ENCODE data around the gene TMPRSS4. TPM values are rescaled to one million over a fixed set of nuclear protein-coding genes. Genes with fewer than 3 reads are reported as not detected.
A peak's percentile ranks its signal among the peaks of the same experiment; 100 is the strongest.

The TMPRSS4 gene
- total RNA-seq, 2 experiments from 2014 or later: not detected

DNA sequence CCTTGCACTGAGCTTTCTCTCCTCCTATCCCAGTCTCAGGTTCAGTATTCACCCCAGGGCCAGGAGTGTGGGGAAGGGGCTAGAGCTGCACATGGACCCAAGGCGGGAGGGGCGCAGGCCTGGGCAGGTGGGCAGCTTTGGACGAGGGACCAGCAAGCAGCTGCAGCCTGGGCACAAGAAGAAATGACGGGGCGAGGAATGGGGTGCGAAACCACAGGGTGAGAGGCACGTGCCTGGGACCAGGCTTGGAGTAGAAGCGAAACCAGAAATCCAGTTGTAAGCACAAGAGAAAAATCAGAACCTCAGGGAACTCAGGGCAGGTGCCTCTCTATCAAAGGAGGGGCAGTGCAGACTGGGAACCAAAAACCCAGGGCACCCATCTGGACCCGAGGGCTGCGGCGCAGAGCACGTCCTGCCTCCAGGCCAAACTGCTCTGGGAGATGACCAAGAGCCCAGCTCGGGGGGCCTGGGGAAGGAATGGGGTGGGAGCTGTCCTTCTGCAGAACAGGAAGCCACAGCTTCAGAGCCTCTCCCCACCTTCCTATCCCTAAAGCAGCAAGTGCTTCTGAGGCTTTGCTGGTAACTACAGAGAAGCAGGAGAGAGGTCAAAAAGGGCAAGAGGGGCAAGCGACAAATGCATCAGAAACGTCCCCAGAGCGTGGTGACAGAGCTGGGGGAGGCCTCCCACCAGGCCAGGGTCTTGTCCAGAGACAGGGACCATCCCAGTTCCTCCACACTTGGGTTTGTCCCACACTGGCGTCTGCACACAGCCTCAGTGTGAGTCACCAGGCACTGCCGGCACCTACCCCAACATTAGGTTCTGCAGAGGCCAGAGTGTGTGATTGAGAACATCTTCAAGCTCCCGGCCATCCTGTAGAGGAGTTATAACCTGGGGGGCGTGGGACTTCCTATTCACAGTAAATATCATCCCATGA is 18.3 kb upstream of the TMPRSS4 start:
- Mint-ChIP-seq H3K9me3 (no peaks in the 10 kb centered on the region), H3K4me3 (no peak overlapping the region), H3K36me3 (ENCODE audit: low read depth) (no peaks in the 10 kb centered on the region), H3K4me1 (ENCODE audit: low read depth) (peaks cover 4% of the 10 kb centered on the region), H3K27me3 (no peaks in the 10 kb centered on the region), H3K27ac (no peak overlapping the region)
- TF ChIP-seq, protein P1, sequence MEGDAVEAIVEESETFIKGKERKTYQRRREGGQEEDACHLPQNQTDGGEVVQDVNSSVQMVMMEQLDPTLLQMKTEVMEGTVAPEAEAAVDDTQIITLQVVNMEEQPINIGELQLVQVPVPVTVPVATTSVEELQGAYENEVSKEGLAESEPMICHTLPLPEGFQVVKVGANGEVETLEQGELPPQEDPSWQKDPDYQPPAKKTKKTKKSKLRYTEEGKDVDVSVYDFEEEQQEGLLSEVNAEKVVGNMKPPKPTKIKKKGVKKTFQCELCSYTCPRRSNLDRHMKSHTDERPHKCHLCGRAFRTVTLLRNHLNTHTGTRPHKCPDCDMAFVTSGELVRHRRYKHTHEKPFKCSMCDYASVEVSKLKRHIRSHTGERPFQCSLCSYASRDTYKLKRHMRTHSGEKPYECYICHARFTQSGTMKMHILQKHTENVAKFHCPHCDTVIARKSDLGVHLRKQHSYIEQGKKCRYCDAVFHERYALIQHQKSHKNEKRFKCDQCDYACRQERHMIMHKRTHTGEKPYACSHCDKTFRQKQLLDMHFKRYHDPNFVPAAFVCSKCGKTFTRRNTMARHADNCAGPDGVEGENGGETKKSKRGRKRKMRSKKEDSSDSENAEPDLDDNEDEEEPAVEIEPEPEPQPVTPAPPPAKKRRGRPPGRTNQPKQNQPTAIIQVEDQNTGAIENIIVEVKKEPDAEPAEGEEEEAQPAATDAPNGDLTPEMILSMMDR (IDR thresholded peaks at IDR 0.05): no peak
- ChIA-PET CTCF (no interaction called here), POLR2A (interaction anchor here (1.8 kb wide), 1 partner anchor 61 kb away, joined by 4 read pairs; no protein-coding TSS in a partner anchor)
- H3K27ac ChIP-seq (ENCODE audit: low read depth in 1 of 2, low read length in 2 of 2): no peak overlapping the region
- no peak for ATAC-seq (ENCODE audit: poor library complexity)
- H3K36me3 ChIP-seq (ENCODE audit: insufficient read depth, low read length): no peaks in the 10 kb centered on the region
- intact Hi-C loops (cut with DNase I, micrococcal nuclease): no loop called here
- DNase-seq: peak in 1 of 14 experiments; percentile 24
- H3K4me1 ChIP-seq (ENCODE audit: insufficient read depth, low read length): peaks cover under 1% of the 10 kb centered on the region
- no peaks in the 10 kb centered on the region for H3K27me3 ChIP-seq (ENCODE audit: control insufficient read depth in 1 of 2, insufficient read depth in 2 of 2, low read length in 2 of 2)
- H3K4me3 ChIP-seq (ENCODE audit: low read length): no peak overlapping the region
- no peaks in the 10 kb centered on the region for H3K9me3 ChIP-seq (ENCODE audit: control insufficient read depth in 1 of 2, insufficient read depth in 1 of 2, low read length in 2 of 2)

- no peak overlapping the region for H3K27ac Mint-ChIP-seq
- POLR2A ChIA-PET: interaction anchor here (1.8 kb wide), 1 partner anchor 62 kb away, joined by 4 read pairs; no protein-coding TSS in a partner anchor
These were observed 17.5 kb upstream of the TMPRSS4 start for GRCh38 chr11:118059246-118059940.

GRCh38 chr11:118060081-118060661 is 16.7 kb upstream of the TMPRSS4 start:
- ATAC-seq (ENCODE audit: poor library complexity) (no peak), DNase-seq (no peak)
- Mint-ChIP-seq H3K9me3 (no peaks in the 10 kb centered on the region), H3K27me3 (no peaks in the 10 kb centered on the region), H3K27ac (no peak overlapping the region), H3K36me3 (ENCODE audit: low read depth) (no peaks in the 10 kb centered on the region), H3K4me1 (ENCODE audit: low read depth) (no peaks in the 10 kb centered on the region), H3K4me3 (no peak overlapping the region)
- POLR2A ChIA-PET: no interaction called here
- TF ChIP-seq, protein P1 (IDR thresholded peaks at IDR 0.05): no peak
- Histone ChIP-seq H3K4me1 (ENCODE audit: insufficient read depth, low read length) (no peaks in the 10 kb centered on the region), H3K27me3 (ENCODE audit: control insufficient read depth in 1 of 2, insufficient read depth in 2 of 2, low read length in 2 of 2) (no peaks in the 10 kb centered on the region), H3K27ac (ENCODE audit: low read depth in 1 of 2, low read length in 2 of 2) (no peak overlapping the region), H3K4me3 (ENCODE audit: low read length) (no peak overlapping the region), H3K36me3 (ENCODE audit: insufficient read depth, low read length) (no peaks in the 10 kb centered on the region), H3K9me3 (ENCODE audit: control insufficient read depth in 1 of 2, insufficient read depth in 1 of 2, low read length in 2 of 2) (no peaks in the 10 kb centered on the region)
- intact Hi-C loops (cut with DNase I, micrococcal nuclease): no loop called here
- CTCF ChIA-PET: interaction anchor here (1.9 kb wide), 1 partner anchor 114 kb away, joined by 4 read pairs; no protein-coding TSS in a partner anchor

More at GRCh38 chr11:118059246-118059940, 17.5 kb upstream of the TMPRSS4 start:
- Mint-ChIP-seq H3K4me3 (no peak overlapping the region), H3K27me3 (no peaks in the 10 kb centered on the region), H3K4me1 (ENCODE audit: low read depth) (peaks cover 1% of the 10 kb centered on the region), H3K36me3 (ENCODE audit: low read depth) (no peaks in the 10 kb centered on the region), H3K9me3 (no peaks in the 10 kb centered on the region)
- CTCF ChIA-PET: interaction anchor here (1.9 kb wide), 1 partner anchor 113 kb away, joined by 4 read pairs; no protein-coding TSS in a partner anchor
- H3K9me3 ChIP-seq (ENCODE audit: control insufficient read depth in 1 of 2, insufficient read depth in 1 of 2, low read length in 2 of 2): no peaks in the 10 kb centered on the region
- no peaks in the 10 kb centered on the region for H3K4me1 ChIP-seq (ENCODE audit: insufficient read depth, low read length)
- no peak overlapping the region for H3K27ac ChIP-seq (ENCODE audit: low read depth in 1 of 2, low read length in 2 of 2)
- H3K27me3 ChIP-seq (ENCODE audit: control insufficient read depth in 1 of 2, insufficient read depth in 2 of 2, low read length in 2 of 2): no peaks in the 10 kb centered on the region
- TF ChIP-seq, protein P1 (IDR thresholded peaks at IDR 0.05): no peak
- no peak overlapping the region for H3K4me3 ChIP-seq (ENCODE audit: low read length)
- DNase-seq: peak in 1 of 14 experiments; percentile 24
- no peak for ATAC-seq (ENCODE audit: poor library complexity)
- intact Hi-C loops (cut with DNase I, micrococcal nuclease): no loop called here
- no peaks in the 10 kb centered on the region for H3K36me3 ChIP-seq (ENCODE audit: insufficient read depth, low read length)

All from CD4-positive, alpha-beta T cell (primary cell).